Pancreas (tissue), 10 donors: ENCODE data around the gene EWSR1. TPM values are rescaled to one million over a fixed set of nuclear protein-coding genes. Genes with fewer than 3 reads are reported as not detected.

Experiments
- ATAC-seq, 4 donors: fragments of 200-7000 bp; cut with Tn5 transposase; one replicate each; pipeline versions ENCODE4 v1.8.0 to v1.9.1; 2020; ENCODE audit warnings: mild to moderate bottlenecking in 4 of 4, moderate library complexity in 4 of 4
- DNase-seq, 6 donors: peaks; one replicate each; pipeline ENCODE4 v3.0.0-alpha.2; 2020
- FAIRE-seq: peaks from 2 replicates; lab custom pipeline; 2012; peaks lifted over from hg19 to GRCh38; lab: Jason Lieb, UNC
- H3K27ac ChIP-seq, 4 donors: fragments of 200-600 bp; sonication (generic); 1 replicate in 3 of 4; 2 replicates in 1 of 4; pipeline versions ENCODE4 v1.5.0 to v1.8.0; 2020
- H3K27me3 ChIP-seq, 4 donors: fragments of 200-600 bp; one replicate each; pipeline ENCODE4 v1.8.0; 2021
- H3K36me3 ChIP-seq, 3 donors: fragments of 200-600 bp; sonication (generic) in 1 of 3; one replicate each; pipeline versions ENCODE4 v1.5.0 to v1.8.0; 2020 to 2021
- H3K4me1 ChIP-seq, 3 donors: fragments of 200-600 bp; one replicate each; pipeline ENCODE4 v1.8.0; 2021
- H3K4me3 ChIP-seq, 4 donors: fragments of 200-600 bp; sonication (generic) in 2 of 4; one replicate each; pipeline versions ENCODE4 v1.5.0 to v1.8.0; 2020 to 2021
- H3K9me3 ChIP-seq, 4 donors: fragments of 200-600 bp; one replicate each; pipeline ENCODE4 v1.8.0; 2021
- CTCF ChIP-seq, 4 donors: fragments of 200-600 bp; sonication (generic) in 3 of 4; IDR thresholded peaks; one replicate each; pipeline versions ENCODE4 v1.5.0 to v1.8.0; 2021; ENCODE audit warnings: antibody characterized with exemption in 4 of 4
- WGBS, 2 donors: extraction: QIAGEN DNeasy Blood & Tissue Kit; methylation state at CpG; one replicate each; pipeline ENCODE4 v1.1.7; 2013; 5-methylcytosine and 5-hydroxymethylcytosine counted together
- intact Hi-C, 3 donors: fragments of 100-400 bp; cut with DNase I; formaldehyde crosslinking; loops; one replicate each; pipeline versions ENCODE4 v1.11.1 to v1.14.2; 2022
- polyA plus RNA-seq, 2 donors: library from polyadenylated mRNA; stranded (reverse); fragments of 200-250 nt; gene quantifications; one replicate each; pipeline ENCODE4 v1.2.3, GENCODE V29; 2013
- total RNA-seq, 6 donors: library from RNA; stranded (reverse); fragmentation: NEBNext Ultra II Directional in 4 of 6; extraction: Animal tissue kit (Norgen Biotek cat#: 25700) in 4 of 6; gene quantifications; one replicate each; pipeline versions ENCODE4 v1.2.1 to v1.2.4, GENCODE V29; 2021 to 2023
- donor health status: healthy with polysubstance abuse.
- donor health status: DM: no; HTN: no; CAD: no; lungs with moderate emphysema.
- donor health status: DM: no; HTN: no; CAD: no.
- donor health status: control.
- donor health status: control.
- donor health status: Bipolar disorder and iron deficiency.
- donor health status: DM: yes; HTN: yes; CAD: no.
- donor health status: DM: no; HTN: no; CAD: no.
- donor health status: DM: no; HTN: no; CAD: no.
- donor health status: DM: yes; HTN: yes; CAD: no.

The EWSR1 gene
- total and polyA plus RNA-seq, 8 donors, result 49.2 to 257 (median 101) TPM

GRCh38 chr22:29266564-29267461 is 1.3 kb upstream of the EWSR1 start:
- Histone ChIP-seq H3K36me3 (no peaks in the 10 kb centered on the region), H3K27me3 (no peaks in the 10 kb centered on the region), H3K27ac (peak overlapping the region; percentile 99 to 100 (median 100)), H3K4me1 (peaks cover 9 to 26% (median 18%) of the 10 kb centered on the region in 3 donors), H3K9me3 (no peaks in the 10 kb centered on the region), H3K4me3 (peak overlapping the region; percentile 79 to 98 (median 93))
- WGBS, 2 donors, result 20 to 21% methylated on average over 13 of the region's 13 CpGs
- peak in 1 of 6 donors; percentile 44 for DNase-seq
- no peak for FAIRE-seq
- intact Hi-C loops, result no loop called here
- TF ChIP-seq CTCF (IDR thresholded peaks at IDR 0.05), result no peak
- ATAC-seq, result no peak

- FAIRE-seq (no peak), ATAC-seq (no peak), DNase-seq (no peak)
- H3K36me3 ChIP-seq, result no peaks in the 10 kb centered on the region
- no peak for TF ChIP-seq CTCF (IDR thresholded peaks at IDR 0.05)
- no peaks in the 10 kb centered on the region for H3K9me3 ChIP-seq
- intact Hi-C loops, result no loop called here
- peak overlapping the region; percentile 99 to 100 (median 100) for H3K27ac ChIP-seq
- peak overlapping the region; percentile 79 to 98 (median 93) for H3K4me3 ChIP-seq
- WGBS, 2 donors, result 0 to 1% methylated on average over 31 to 32 of the region's 32 CpGs
- H3K27me3 ChIP-seq, result no peaks in the 10 kb centered on the region
- peaks cover 16 to 33% (median 24%) of the 10 kb centered on the region in 3 donors for H3K4me1 ChIP-seq
Observed at GRCh38 chr22:29267462-29267857, 608 bp upstream of the EWSR1 start.

- DNase-seq, result peak; percentile 62 to 87 (median 75)
- ATAC-seq, result peak; percentile 44 to 63 (median 54)
- H3K4me1 ChIP-seq, result peaks cover 22 to 41% (median 30%) of the 10 kb centered on the region in 3 donors
- TF ChIP-seq CTCF (IDR thresholded peaks at IDR 0.05), result no peak
- no peak for FAIRE-seq
- H3K9me3 ChIP-seq, result no peaks in the 10 kb centered on the region
- intact Hi-C loops, result no loop called here
- no peaks in the 10 kb centered on the region for H3K27me3 ChIP-seq
- H3K36me3 ChIP-seq, result peaks cover 0 to 11% (median 6%) of the 10 kb centered on the region in 3 donors
- peak overlapping the region; percentile 79 to 98 (median 93) for H3K4me3 ChIP-seq
- WGBS, 2 donors, result 0% methylated on average over 49 to 51 of the region's 51 CpGs
- peak overlapping the region; percentile 99 to 100 (median 100) for H3K27ac ChIP-seq
Observed at GRCh38 chr22:29268511-29269229, 602 bp downstream of the EWSR1 start.

GRCh38 chr22:29269230-29269604 is 1.1 kb downstream of the EWSR1 start:
- no peaks in the 10 kb centered on the region for H3K27me3 ChIP-seq
- intact Hi-C loops, result no loop called here
- H3K36me3 ChIP-seq, result peaks cover 0 to 17% (median 10%) of the 10 kb centered on the region in 3 donors
- H3K9me3 ChIP-seq, result no peaks in the 10 kb centered on the region
- no peak for FAIRE-seq
- H3K4me1 ChIP-seq, result peaks cover 19 to 41% (median 31%) of the 10 kb centered on the region in 3 donors
- DNase-seq, result no peak
- ATAC-seq, result no peak
- TF ChIP-seq CTCF (IDR thresholded peaks at IDR 0.05), result no peak
- peak overlapping the region; percentile 99 to 100 (median 100) for H3K27ac ChIP-seq
- 1% methylated on average over 14 of the region's 14 CpGs for WGBS, 2 donors
- peak overlapping the region; percentile 79 to 98 (median 93) for H3K4me3 ChIP-seq
